IMR-90 (cell line): ENCODE results near the gene IL3RA. TPM values are rescaled to one million over a fixed set of nuclear protein-coding genes. Genes with fewer than 3 reads are reported as not detected.

ENCODE experiments used
- ATAC-seq: fragments of 200-7000 bp; cut with Tn5 transposase; 2 replicates; pipeline ENCODE4 v1.9.1; 2020; ENCODE audit warnings: low read depth, mild to moderate bottlenecking, moderate library complexity
- BruUV-seq: library from RNA; stranded (reverse); fragments of 400-500 nt; replicated peaks from 2 replicates; lab custom pipeline; 2021; lab: Mats Ljungman, UMichigan
- CTCF ChIA-PET: fragments of 300-600 bp; formaldehyde crosslinking; extraction: SDS; loops from one replicate; lab custom pipeline; 2021; ENCODE audit warnings: antibody characterized with exemption; lab: Yijun Ruan, JAX
- POLR2A ChIA-PET: fragments of 300-600 bp; sonication (Branson Sonifier 250); formaldehyde crosslinking; loops from one replicate; lab custom pipeline; 2022; ENCODE audit warnings: antibody characterized with exemption; ENCODE audit not compliant: unreplicated experiment; lab: Charles Lee
- DNase-seq: peaks from one replicate; pipeline ENCODE4 v3.0.0; 2013
- H2AFZ ChIP-seq: replicated peaks from 2 replicates; pipeline ENCODE3; 2013; ENCODE audit warnings: low read length, mild to moderate bottlenecking; ENCODE audit not compliant: poor library complexity
- H2AK5ac ChIP-seq: 2 replicates; pipeline ENCODE4 v1.6.1; 2013; ENCODE audit warnings: low read depth, low read length, inconsistent platforms
- H2AK9ac ChIP-seq: replicated peaks from 2 replicates; pipeline ENCODE3; 2013; ENCODE audit warnings: mild to moderate bottlenecking, low read depth, low read length, moderate library complexity; ENCODE audit not compliant: poor library complexity
- H2BK120ac ChIP-seq: 2 replicates; pipeline ENCODE4 v1.6.1; 2013; ENCODE audit warnings: low read depth, low read length, inconsistent platforms
- H2BK15ac ChIP-seq: 3 replicates; pipeline ENCODE4 v1.6.1; 2013; ENCODE audit warnings: low read depth, low read length, inconsistent platforms
- H2BK20ac ChIP-seq: 2 replicates; pipeline ENCODE4 v1.6.1; 2013; ENCODE audit warnings: low read depth, mild to moderate bottlenecking, inconsistent platforms, low read length, moderate library complexity
- H2BK5ac ChIP-seq: 2 replicates; pipeline ENCODE4 v1.6.1; 2013; ENCODE audit warnings: mild to moderate bottlenecking, low read depth, low read length, inconsistent platforms; ENCODE audit not compliant: poor library complexity, severe bottlenecking
- H3K14ac ChIP-seq: replicated peaks from 2 replicates; pipeline ENCODE4 v1.6.1; 2013; ENCODE audit warnings: low read depth, low read length, inconsistent platforms
- H3K18ac ChIP-seq: 2 replicates; pipeline ENCODE4 v1.6.1; 2013; ENCODE audit warnings: low read depth, low read length, control low read depth
- H3K23ac ChIP-seq: 2 replicates; pipeline ENCODE4 v1.6.1; 2013; ENCODE audit warnings: low read depth, low read length, inconsistent platforms
- H3K27ac ChIP-seq: 2 replicates; pipeline ENCODE4 v1.5.1; 2013; ENCODE audit warnings: mild to moderate bottlenecking, control low read depth, low read length; ENCODE audit not compliant: insufficient read depth
- H3K27me3 ChIP-seq: 2 replicates; pipeline ENCODE4 v1.6.1; 2013; ENCODE audit warnings: low read length; ENCODE audit not compliant: control insufficient read depth, insufficient read depth
- H3K36me3 ChIP-seq: 2 replicates; pipeline ENCODE4 v1.6.1; 2013; ENCODE audit warnings: low read length, mixed read lengths; ENCODE audit not compliant: control insufficient read depth, insufficient read depth
- H3K4ac ChIP-seq: 2 replicates; pipeline ENCODE4 v1.6.1; 2013; ENCODE audit warnings: low read depth, low read length, inconsistent platforms
- H3K4me1 ChIP-seq: 2 replicates; pipeline ENCODE4 v1.6.1; 2013; ENCODE audit warnings: low read length, mixed read lengths; ENCODE audit not compliant: control insufficient read depth, insufficient read depth
- H3K4me2 ChIP-seq: 2 replicates; pipeline ENCODE4 v1.6.1; 2013; ENCODE audit warnings: low read depth, mild to moderate bottlenecking, control low read depth, low read length, moderate library complexity
- H3K4me3 ChIP-seq: 2 replicates; pipeline ENCODE4 v1.5.1; 2013; ENCODE audit warnings: low read depth, mild to moderate bottlenecking, control low read depth, low read length, moderate library complexity; ENCODE audit not compliant: insufficient read depth
- H3K56ac ChIP-seq: 2 replicates; pipeline ENCODE4 v1.6.1; 2013; ENCODE audit warnings: low read length, inconsistent platforms; ENCODE audit not compliant: insufficient read depth; ENCODE audit errors: extremely low read depth
- H3K79me1 ChIP-seq, 2 experiments: 2 replicates each; pipeline ENCODE4 v1.6.1; 2013; ENCODE audit warnings: low read length in 2 of 2, inconsistent platforms in 1 of 2, low read depth in 1 of 2
- H3K9ac ChIP-seq: 2 replicates; pipeline ENCODE4 v1.6.1; 2013; ENCODE audit warnings: low read depth, low read length, control low read depth
- H3K9me1 ChIP-seq: 2 replicates; pipeline ENCODE4 v1.6.1; 2013; ENCODE audit warnings: low read length, inconsistent platforms; ENCODE audit not compliant: insufficient read depth
- H3K9me3 ChIP-seq: 2 replicates; pipeline ENCODE4 v1.6.1; 2013; ENCODE audit warnings: low read length; ENCODE audit not compliant: control insufficient read depth, insufficient read depth
- H4K20me1 ChIP-seq: 2 replicates; pipeline ENCODE4 v1.6.1; 2013; ENCODE audit warnings: low read length, inconsistent platforms; ENCODE audit not compliant: insufficient read depth
- H4K5ac ChIP-seq: 2 replicates; pipeline ENCODE4 v1.6.1; 2013; ENCODE audit warnings: mild to moderate bottlenecking, low read depth, low read length, control low read depth
- H4K8ac ChIP-seq, 2 experiments: 2 replicates each; pipeline ENCODE4 v1.6.1; 2013; ENCODE audit warnings: low read depth in 2 of 2, low read length in 2 of 2, control low read depth in 1 of 2, inconsistent platforms in 1 of 2
- H4K91ac ChIP-seq: 2 replicates; pipeline ENCODE4 v1.6.1; 2013; ENCODE audit warnings: low read depth, low read length, inconsistent platforms; ENCODE audit not compliant: insufficient read depth
- BHLHE40 ChIP-seq: fragments of 150-350 bp; IDR thresholded peaks from 2 replicates; pipeline ENCODE4 v1.6.1; 2016; ENCODE audit warnings: mild to moderate bottlenecking, low read depth, low read length
- CEBPB ChIP-seq: IDR thresholded peaks from 2 replicates; pipeline ENCODE4 v1.6.1; 2012; ENCODE audit warnings: low read depth, low read length, improper control_type of control experiment
- CHD1 ChIP-seq: IDR thresholded peaks from 2 replicates; pipeline ENCODE4 v1.6.1; 2012; ENCODE audit warnings: low read depth, low read length, improper control_type of control experiment
- FOS ChIP-seq: fragments of 150-350 bp; IDR thresholded peaks from 2 replicates; pipeline ENCODE4 v1.6.1; 2016; ENCODE audit warnings: low read depth, low read length
- MAFK ChIP-seq: IDR thresholded peaks from 2 replicates; pipeline ENCODE4 v1.6.1; 2012; ENCODE audit warnings: low read depth, low read length, improper control_type of control experiment
- MXI1 ChIP-seq: IDR thresholded peaks from 2 replicates; pipeline ENCODE4 v1.6.1; 2012; ENCODE audit warnings: low read depth, mild to moderate bottlenecking, low read length, moderate library complexity, borderline replicate concordance
- RAD21 ChIP-seq: IDR thresholded peaks from 2 replicates; pipeline ENCODE4 v1.6.1; 2012; ENCODE audit warnings: low read length, improper control_type of control experiment
- RCOR1 ChIP-seq: IDR thresholded peaks from 2 replicates; pipeline ENCODE4 v1.6.1; 2012; ENCODE audit warnings: mild to moderate bottlenecking, low read length, improper control_type of control experiment; ENCODE audit not compliant: insufficient replicate concordance
- RFX5 ChIP-seq: IDR thresholded peaks from 2 replicates; pipeline ENCODE4 v1.8.0; 2012; ENCODE audit warnings: low read depth, mild to moderate bottlenecking, low read length, moderate library complexity
- WGBS, 2 experiments: methylation state at CpG; one replicate each; pipeline versions ENCODE4 v1.1.5 to v1.1.7; 2013; ENCODE audit warnings: missing lambda C conversion rate in 2 of 2; ENCODE audit not compliant: insufficient read length in 1 of 2; ENCODE audit errors: extremely low coverage in 2 of 2; 5-methylcytosine and 5-hydroxymethylcytosine counted together
- dilution Hi-C: fragments of 300-500 bp; cut with HindIII; formaldehyde crosslinking; loops from one replicate; pipeline ENCODE4 v1.14.3; 2018; ENCODE audit warnings: low sequenced_read_pairs; ENCODE audit not compliant: unreplicated experiment
- in situ Hi-C: fragments of 300-500 bp; cut with MboI; formaldehyde crosslinking; loops from 3 replicates; pipeline ENCODE4 v1.14.3; 2019; ENCODE audit warnings: low sequenced_read_pairs, inconsistent platforms, mixed read lengths
- intact Hi-C: fragments of 100-400 bp; cut with micrococcal nuclease; formaldehyde crosslinking; loops from 2 replicates; pipeline ENCODE4 v1.10.0; 2022
- polyA plus RNA-seq, 3 experiments: library from polyadenylated mRNA; depleted of rRNA; stranded (reverse); fragments of >200 nt; gene quantifications; 2 replicates each; pipeline ENCODE4 v1.2.3, GENCODE V29; 2012; ENCODE audit warnings: low replicate concordance in 1 of 3
- total RNA-seq: library from RNA; depleted of rRNA; stranded (reverse); fragments of >200 nt; gene quantifications from 2 replicates; pipeline ENCODE4 v1.2.3, GENCODE V29; 2012
- TF ChIP-seq, protein P1 (sequence below): conservative IDR thresholded peaks from 2 replicates; pipeline ENCODE4 v1.5.1; 2012; ENCODE audit warnings: mild to moderate bottlenecking, low read depth, low read length, improper control_type of control experiment
- TF ChIP-seq, protein P2 (sequence below): fragments of 150-350 bp; IDR thresholded peaks from 2 replicates; pipeline ENCODE4 v1.6.1; 2017; ENCODE audit warnings: mild to moderate bottlenecking, antibody characterized with exemption, low read length, low read depth
- TF ChIP-seq, protein P3 (sequence below): fragments of 150-350 bp; IDR thresholded peaks from 2 replicates; pipeline ENCODE4 v1.6.1; 2016; ENCODE audit warnings: low read depth, mild to moderate bottlenecking, low read length, moderate library complexity, borderline replicate concordance

The IL3RA gene
- total and polyA plus RNA-seq, 2 of the 4 experiments (the other 2 are of a cell fraction), result not detected

DNA sequence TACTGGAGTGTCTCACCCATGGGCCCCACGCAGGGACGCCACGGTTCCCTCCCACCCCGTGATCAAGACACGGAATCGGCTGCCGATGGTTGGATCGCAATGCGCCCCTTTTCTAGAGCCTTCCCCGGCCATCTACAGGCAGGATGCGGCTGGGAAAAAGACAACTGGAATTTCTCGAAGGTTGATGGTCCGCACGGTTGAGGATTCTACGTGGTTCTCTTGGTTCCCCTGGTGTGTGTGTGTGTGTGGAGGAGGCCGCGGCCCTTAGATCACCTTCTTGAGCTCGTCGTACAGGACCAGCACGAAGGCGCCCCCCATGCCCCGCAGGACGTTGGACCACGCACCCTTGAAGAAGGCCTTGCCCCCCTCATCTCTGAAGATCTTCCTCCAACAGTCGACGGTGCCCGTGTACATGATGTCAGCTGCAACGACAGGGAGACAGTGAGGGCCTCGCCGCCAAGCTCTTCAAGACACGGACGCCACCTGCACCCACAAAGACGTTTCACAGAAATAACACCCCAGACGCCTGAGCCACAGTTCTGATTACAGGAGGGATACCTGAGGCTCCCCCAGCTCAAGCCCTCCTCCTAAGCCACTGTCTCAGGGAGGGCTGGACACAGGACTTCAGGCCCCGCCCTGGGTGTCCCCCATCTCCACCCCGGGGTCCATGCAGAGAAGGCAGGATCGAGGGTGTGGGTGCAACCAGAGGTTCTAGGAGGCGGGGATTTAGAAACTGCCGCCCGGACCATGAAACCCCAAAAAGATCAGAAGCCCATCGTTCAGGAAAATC is 49.9 kb downstream of the IL3RA start (continued):
- TF ChIP-seq MXI1, result no peak

DNA sequence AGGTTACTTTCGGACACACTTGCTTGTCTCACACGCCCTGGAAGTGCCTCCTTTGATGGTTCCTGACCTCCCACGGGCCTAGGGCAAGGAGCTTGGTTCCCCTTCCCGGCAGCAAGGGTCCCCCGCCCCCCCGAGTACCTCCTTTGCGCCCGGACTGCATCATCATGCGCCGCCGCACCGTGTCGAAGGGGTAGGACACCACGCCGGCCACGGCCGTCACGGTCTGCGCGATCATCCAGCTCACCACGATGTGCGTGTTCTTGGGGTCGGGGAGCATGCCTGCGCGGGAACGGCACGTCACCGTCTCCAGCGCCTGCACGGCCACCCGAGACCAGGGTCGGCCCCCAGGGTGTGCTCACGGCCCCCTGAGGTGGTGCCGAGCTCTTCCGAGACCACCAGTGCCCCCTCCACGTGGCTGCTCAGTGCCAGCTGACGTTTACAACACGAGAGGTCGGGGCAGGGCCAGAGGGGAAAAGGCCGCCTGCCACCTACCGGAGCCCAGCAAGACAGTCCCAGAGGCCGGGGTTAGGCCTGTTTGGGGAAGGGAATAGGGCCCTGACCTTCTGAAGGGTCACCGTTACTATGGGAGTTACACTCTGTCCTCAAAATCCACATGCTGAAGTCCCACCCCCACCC is 50.7 kb downstream of the IL3RA start:
- Histone ChIP-seq H4K8ac (no peak overlapping the region), H3K9ac (no peak overlapping the region), H3K56ac (no peak overlapping the region), H3K4ac (no peak overlapping the region), H3K27ac (no peak overlapping the region), H2BK15ac (no peak overlapping the region), H2AK9ac (no peak overlapping the region), H3K4me1 (peaks cover 2% of the 10 kb centered on the region; the same call in 1 of the 2 replicates), H2BK5ac (no peak overlapping the region), H4K20me1 (peaks cover 86% of the 10 kb centered on the region), H3K9me3 (no peaks in the 10 kb centered on the region), H3K36me3 (peaks cover 65% of the 10 kb centered on the region), H2BK120ac (no peak overlapping the region), H3K4me3 (no peak overlapping the region), H3K27me3 (no peaks in the 10 kb centered on the region), H3K9me1 (peaks cover 6% of the 10 kb centered on the region; the same call in 1 of the 2 replicates), H3K79me1 (peaks cover 0 to 42% of the 10 kb centered on the region in 2 experiments; a peak in 3 of 4 replicates), H2BK20ac (no peak overlapping the region), H3K23ac (no peak overlapping the region), H3K4me2 (no peak overlapping the region), H2AFZ (no peak overlapping the region), H4K5ac (no peak overlapping the region), H2AK5ac (no peak overlapping the region), H4K91ac (no peak overlapping the region), H3K18ac (no peak overlapping the region), H3K14ac (no peak overlapping the region)
- WGBS, 2 experiments, result 96% methylated on average over 19 of the region's 43 CpGs; no CpG with 5 or more reads in 1 of the 2 experiments
- DNase-seq (no peak), ATAC-seq (no peak)
- dilution Hi-C loops, result no loop called here
- BruUV-seq, result no TSS peak
- in situ Hi-C loops, result no loop called here
- POLR2A ChIA-PET, result no interaction called here
- CTCF ChIA-PET, result no interaction called here
- intact Hi-C loops, result no loop called here
- no peak for TF ChIP-seq RAD21
- TF ChIP-seq BHLHE40, result no peak
- TF ChIP-seq CHD1, result no peak
- TF ChIP-seq, protein P1, sequence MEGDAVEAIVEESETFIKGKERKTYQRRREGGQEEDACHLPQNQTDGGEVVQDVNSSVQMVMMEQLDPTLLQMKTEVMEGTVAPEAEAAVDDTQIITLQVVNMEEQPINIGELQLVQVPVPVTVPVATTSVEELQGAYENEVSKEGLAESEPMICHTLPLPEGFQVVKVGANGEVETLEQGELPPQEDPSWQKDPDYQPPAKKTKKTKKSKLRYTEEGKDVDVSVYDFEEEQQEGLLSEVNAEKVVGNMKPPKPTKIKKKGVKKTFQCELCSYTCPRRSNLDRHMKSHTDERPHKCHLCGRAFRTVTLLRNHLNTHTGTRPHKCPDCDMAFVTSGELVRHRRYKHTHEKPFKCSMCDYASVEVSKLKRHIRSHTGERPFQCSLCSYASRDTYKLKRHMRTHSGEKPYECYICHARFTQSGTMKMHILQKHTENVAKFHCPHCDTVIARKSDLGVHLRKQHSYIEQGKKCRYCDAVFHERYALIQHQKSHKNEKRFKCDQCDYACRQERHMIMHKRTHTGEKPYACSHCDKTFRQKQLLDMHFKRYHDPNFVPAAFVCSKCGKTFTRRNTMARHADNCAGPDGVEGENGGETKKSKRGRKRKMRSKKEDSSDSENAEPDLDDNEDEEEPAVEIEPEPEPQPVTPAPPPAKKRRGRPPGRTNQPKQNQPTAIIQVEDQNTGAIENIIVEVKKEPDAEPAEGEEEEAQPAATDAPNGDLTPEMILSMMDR, result no peak
- TF ChIP-seq MAFK, result no peak
- TF ChIP-seq, protein P2, sequence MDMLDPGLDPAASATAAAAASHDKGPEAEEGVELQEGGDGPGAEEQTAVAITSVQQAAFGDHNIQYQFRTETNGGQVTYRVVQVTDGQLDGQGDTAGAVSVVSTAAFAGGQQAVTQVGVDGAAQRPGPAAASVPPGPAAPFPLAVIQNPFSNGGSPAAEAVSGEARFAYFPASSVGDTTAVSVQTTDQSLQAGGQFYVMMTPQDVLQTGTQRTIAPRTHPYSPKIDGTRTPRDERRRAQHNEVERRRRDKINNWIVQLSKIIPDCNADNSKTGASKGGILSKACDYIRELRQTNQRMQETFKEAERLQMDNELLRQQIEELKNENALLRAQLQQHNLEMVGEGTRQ, result no peak
- no peak for TF ChIP-seq RCOR1
- TF ChIP-seq FOS, result no peak
- TF ChIP-seq, protein P3, sequence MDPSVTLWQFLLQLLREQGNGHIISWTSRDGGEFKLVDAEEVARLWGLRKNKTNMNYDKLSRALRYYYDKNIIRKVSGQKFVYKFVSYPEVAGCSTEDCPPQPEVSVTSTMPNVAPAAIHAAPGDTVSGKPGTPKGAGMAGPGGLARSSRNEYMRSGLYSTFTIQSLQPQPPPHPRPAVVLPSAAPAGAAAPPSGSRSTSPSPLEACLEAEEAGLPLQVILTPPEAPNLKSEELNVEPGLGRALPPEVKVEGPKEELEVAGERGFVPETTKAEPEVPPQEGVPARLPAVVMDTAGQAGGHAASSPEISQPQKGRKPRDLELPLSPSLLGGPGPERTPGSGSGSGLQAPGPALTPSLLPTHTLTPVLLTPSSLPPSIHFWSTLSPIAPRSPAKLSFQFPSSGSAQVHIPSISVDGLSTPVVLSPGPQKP, result no peak
- TF ChIP-seq RFX5, result no peak
- no peak for TF ChIP-seq CEBPB
